GM18870 (cell line): ENCODE measurements around the gene HAUS7.

Experiments used
- ATAC-seq: cut with Tn5 transposase; IDR thresholded peaks from one replicate; pipeline ENCODE4 v1.9.1; 2021; ENCODE audit warnings: moderate library complexity; ENCODE audit not compliant: unreplicated experiment

Gene HAUS7

GRCh38 chrX:153470411-153471363 is at the start of gene HAUS7:
Gene HAUS7 (minus strand): TSS chrX:153470576. CDS start chrX:153470557, 19 bp downstream.
- peak; percentile 49 for ATAC-seq

GRCh38 chrX:153519569-153520286 is 49.4 kb upstream of the HAUS7 start:
- no peak for ATAC-seq

- no peak for ATAC-seq
Measured at GRCh38 chrX:153517946-153518834, 47.8 kb upstream of the HAUS7 start.

GRCh38 chrX:153517423-153517822 is 47.0 kb upstream of the HAUS7 start, which contains the start of gene ATP2B3:
Gene ATP2B3 (plus strand): TSS chrX:153517642. CDS start chrX:153536248, 18,606 bp downstream.
- no peak for ATAC-seq

GRCh38 chrX:153516073-153516472 is 45.7 kb upstream of the HAUS7 start:
- no peak for ATAC-seq

- no peak for ATAC-seq
Measured at GRCh38 chrX:153515435-153515834, 45.1 kb upstream of the HAUS7 start.

- ATAC-seq = no peak
Measured at GRCh38 chrX:153514259-153514658, 43.9 kb upstream of the HAUS7 start.

GRCh38 chrX:153513265-153513664 is 42.9 kb upstream of the HAUS7 start:
- no peak for ATAC-seq

- ATAC-seq = no peak
Measured at GRCh38 chrX:153512501-153512893, 42.1 kb upstream of the HAUS7 start.

- ATAC-seq = no peak
Measured at GRCh38 chrX:153511784-153512500, 41.6 kb upstream of the HAUS7 start.

- no peak for ATAC-seq
Measured at GRCh38 chrX:153510383-153510782, 40.0 kb upstream of the HAUS7 start.

GRCh38 chrX:153509592-153509991 is 39.2 kb upstream of the HAUS7 start:
- no peak for ATAC-seq

- ATAC-seq = no peak
Measured at GRCh38 chrX:153507484-153508178, 37.3 kb upstream of the HAUS7 start.

- no peak for ATAC-seq
Measured at GRCh38 chrX:153505361-153505760, 35.0 kb upstream of the HAUS7 start.

GRCh38 chrX:153504445-153505016 is 34.2 kb upstream of the HAUS7 start:
- ATAC-seq = no peak

- ATAC-seq = no peak
Measured at GRCh38 chrX:153502796-153503195, 32.4 kb upstream of the HAUS7 start.

GRCh38 chrX:153502131-153502530 is 31.8 kb upstream of the HAUS7 start:
- no peak for ATAC-seq

GRCh38 chrX:153501530-153501929 is 31.2 kb upstream of the HAUS7 start:
- ATAC-seq = no peak

GRCh38 chrX:153500676-153501280 is 30.4 kb upstream of the HAUS7 start:
- ATAC-seq = no peak
